Activated T-cell treated with anti-CD3 and anti-CD28 coated beads, Interleukin-2, amount 50 U/mL, for 24 hours (primary cell): ENCODE measurements around the gene ADCY2.

Experiments used
- DNase-seq: peaks from one replicate; pipeline ENCODE4 v3.0.0-alpha.2; 2020
- H3K27ac Mint-ChIP-seq: 2 replicates; pipeline ENCODE4 v1.8.0; 2020; ENCODE audit warnings: mild to moderate bottlenecking, mixed read lengths
- H3K27me3 Mint-ChIP-seq: 2 replicates; pipeline ENCODE4 v1.8.0; 2020; ENCODE audit warnings: mixed read lengths
- H3K36me3 Mint-ChIP-seq: 2 replicates; pipeline ENCODE4 v1.8.0; 2020; ENCODE audit warnings: low read depth, mixed read lengths
- H3K4me1 Mint-ChIP-seq: 2 replicates; pipeline ENCODE4 v1.8.0; 2020; ENCODE audit warnings: low read depth, mixed read lengths
- H3K4me3 Mint-ChIP-seq: 2 replicates; pipeline ENCODE4 v1.8.0; 2020; ENCODE audit warnings: mild to moderate bottlenecking, moderate library complexity, mixed read lengths
- H3K9me3 Mint-ChIP-seq: 2 replicates; pipeline ENCODE4 v1.8.0; 2020; ENCODE audit warnings: mixed read lengths

Gene ADCY2

GRCh38 chr5:7445831-7446230, 49.9 kb downstream of the ADCY2 start:
- no peak for DNase-seq
- no peaks in the 10 kb centered on the region for H3K36me3 Mint-ChIP-seq
- H3K4me3 Mint-ChIP-seq = no peak overlapping the region
- peaks cover 2% of the 10 kb centered on the region for H3K9me3 Mint-ChIP-seq
- H3K27ac Mint-ChIP-seq = no peak overlapping the region
- no peaks in the 10 kb centered on the region for H3K27me3 Mint-ChIP-seq
- no peaks in the 10 kb centered on the region for H3K4me1 Mint-ChIP-seq

- H3K4me3 Mint-ChIP-seq = no peak overlapping the region
These were observed 51.0 kb downstream of the ADCY2 start for GRCh38 chr5:7446913-7447312.

GRCh38 chr5:7453947-7454346, 58.0 kb downstream of the ADCY2 start:
- H3K27me3 Mint-ChIP-seq = no peaks in the 10 kb centered on the region
- no peak overlapping the region for H3K27ac Mint-ChIP-seq
- no peak for DNase-seq
- peaks cover 7% of the 10 kb centered on the region for H3K9me3 Mint-ChIP-seq
- no peaks in the 10 kb centered on the region for H3K36me3 Mint-ChIP-seq
- H3K4me1 Mint-ChIP-seq = no peaks in the 10 kb centered on the region
- no peak overlapping the region for H3K4me3 Mint-ChIP-seq

More at GRCh38 chr5:7446913-7447312, 51.0 kb downstream of the ADCY2 start:
- Mint-ChIP-seq H3K27ac (no peak overlapping the region), H3K36me3 (no peaks in the 10 kb centered on the region), H3K9me3 (no peaks in the 10 kb centered on the region), H3K27me3 (no peaks in the 10 kb centered on the region), H3K4me1 (no peaks in the 10 kb centered on the region)
- DNase-seq = no peak

- H3K36me3 Mint-ChIP-seq = no peaks in the 10 kb centered on the region
- no peak for DNase-seq
- no peaks in the 10 kb centered on the region for H3K27me3 Mint-ChIP-seq
- no peak overlapping the region for H3K4me3 Mint-ChIP-seq
- peaks cover 7% of the 10 kb centered on the region for H3K9me3 Mint-ChIP-seq
- H3K4me1 Mint-ChIP-seq = no peaks in the 10 kb centered on the region
- no peak overlapping the region for H3K27ac Mint-ChIP-seq
These were observed 60.3 kb downstream of the ADCY2 start for GRCh38 chr5:7456206-7456605.

- Mint-ChIP-seq H3K36me3 (no peaks in the 10 kb centered on the region), H3K4me3 (no peak overlapping the region), H3K27me3 (no peaks in the 10 kb centered on the region), H3K4me1 (no peaks in the 10 kb centered on the region), H3K9me3 (no peaks in the 10 kb centered on the region), H3K27ac (no peak overlapping the region)
- DNase-seq = no peak
These were observed 65.4 kb downstream of the ADCY2 start for GRCh38 chr5:7461371-7461770.

GRCh38 chr5:7462758-7463157, 66.8 kb downstream of the ADCY2 start:
- no peaks in the 10 kb centered on the region for H3K36me3 Mint-ChIP-seq
- no peaks in the 10 kb centered on the region for H3K4me1 Mint-ChIP-seq
- H3K27ac Mint-ChIP-seq = no peak overlapping the region

GRCh38 chr5:7464182-7464581, 68.2 kb downstream of the ADCY2 start:
- no peaks in the 10 kb centered on the region for H3K27me3 Mint-ChIP-seq
- H3K27ac Mint-ChIP-seq = no peak overlapping the region
- no peaks in the 10 kb centered on the region for H3K4me1 Mint-ChIP-seq
- H3K36me3 Mint-ChIP-seq = no peaks in the 10 kb centered on the region
- no peak overlapping the region for H3K4me3 Mint-ChIP-seq
- DNase-seq = no peak
- no peaks in the 10 kb centered on the region for H3K9me3 Mint-ChIP-seq

More at GRCh38 chr5:7462758-7463157, 66.8 kb downstream of the ADCY2 start:
- Mint-ChIP-seq H3K27me3 (no peaks in the 10 kb centered on the region), H3K9me3 (no peaks in the 10 kb centered on the region), H3K4me3 (no peak overlapping the region)
- DNase-seq = no peak

GRCh38 chr5:7467179-7467578, 71.2 kb downstream of the ADCY2 start:
- no peaks in the 10 kb centered on the region for H3K36me3 Mint-ChIP-seq
- H3K27me3 Mint-ChIP-seq = no peaks in the 10 kb centered on the region
- H3K4me3 Mint-ChIP-seq = no peak overlapping the region
- H3K4me1 Mint-ChIP-seq = no peaks in the 10 kb centered on the region
- no peak overlapping the region for H3K27ac Mint-ChIP-seq
- peaks cover 6% of the 10 kb centered on the region for H3K9me3 Mint-ChIP-seq
- DNase-seq = no peak

GRCh38 chr5:7468742-7469141, 72.8 kb downstream of the ADCY2 start:
- Mint-ChIP-seq H3K27ac (no peak overlapping the region), H3K27me3 (no peaks in the 10 kb centered on the region), H3K4me1 (no peaks in the 10 kb centered on the region), H3K36me3 (no peaks in the 10 kb centered on the region), H3K4me3 (no peak overlapping the region), H3K9me3 (peaks cover 6% of the 10 kb centered on the region)
- no peak for DNase-seq

GRCh38 chr5:7471710-7472109, 75.8 kb downstream of the ADCY2 start:
- H3K4me3 Mint-ChIP-seq = no peak overlapping the region
- no peak overlapping the region for H3K27ac Mint-ChIP-seq
- no peaks in the 10 kb centered on the region for H3K27me3 Mint-ChIP-seq
- DNase-seq = no peak
- peaks cover 6% of the 10 kb centered on the region for H3K9me3 Mint-ChIP-seq
- H3K36me3 Mint-ChIP-seq = no peaks in the 10 kb centered on the region
- no peaks in the 10 kb centered on the region for H3K4me1 Mint-ChIP-seq

GRCh38 chr5:7473115-7473514, 77.2 kb downstream of the ADCY2 start:
- peaks cover 6% of the 10 kb centered on the region for H3K9me3 Mint-ChIP-seq
- no peaks in the 10 kb centered on the region for H3K4me1 Mint-ChIP-seq
- H3K36me3 Mint-ChIP-seq = no peaks in the 10 kb centered on the region
- H3K27ac Mint-ChIP-seq = no peak overlapping the region
- no peaks in the 10 kb centered on the region for H3K27me3 Mint-ChIP-seq
- no peak overlapping the region for H3K4me3 Mint-ChIP-seq
- DNase-seq = no peak

GRCh38 chr5:7473668-7474215, 77.8 kb downstream of the ADCY2 start:
- peaks cover 6% of the 10 kb centered on the region for H3K9me3 Mint-ChIP-seq
- H3K27ac Mint-ChIP-seq = no peak overlapping the region
- H3K36me3 Mint-ChIP-seq = no peaks in the 10 kb centered on the region
- H3K27me3 Mint-ChIP-seq = no peaks in the 10 kb centered on the region
- no peak for DNase-seq
- no peak overlapping the region for H3K4me3 Mint-ChIP-seq
- no peaks in the 10 kb centered on the region for H3K4me1 Mint-ChIP-seq

- no peaks in the 10 kb centered on the region for H3K4me1 Mint-ChIP-seq
- H3K36me3 Mint-ChIP-seq = no peaks in the 10 kb centered on the region
- H3K27ac Mint-ChIP-seq = no peak overlapping the region
- no peaks in the 10 kb centered on the region for H3K27me3 Mint-ChIP-seq
- no peak for DNase-seq
- no peak overlapping the region for H3K4me3 Mint-ChIP-seq
- peaks cover 6% of the 10 kb centered on the region for H3K9me3 Mint-ChIP-seq
These were observed 79.0 kb downstream of the ADCY2 start for GRCh38 chr5:7474821-7475403.

GRCh38 chr5:7478459-7478858, 82.5 kb downstream of the ADCY2 start:
- DNase-seq = no peak
- Mint-ChIP-seq H3K27ac (no peak overlapping the region), H3K4me3 (no peak overlapping the region), H3K27me3 (no peaks in the 10 kb centered on the region), H3K4me1 (no peaks in the 10 kb centered on the region), H3K9me3 (peaks cover 2% of the 10 kb centered on the region), H3K36me3 (no peaks in the 10 kb centered on the region)

- H3K27me3 Mint-ChIP-seq = no peaks in the 10 kb centered on the region
- DNase-seq = no peak
- no peaks in the 10 kb centered on the region for H3K4me1 Mint-ChIP-seq
- no peak overlapping the region for H3K27ac Mint-ChIP-seq
- no peaks in the 10 kb centered on the region for H3K36me3 Mint-ChIP-seq
- peaks cover 16% of the 10 kb centered on the region for H3K9me3 Mint-ChIP-seq
- H3K4me3 Mint-ChIP-seq = no peak overlapping the region
These were observed 92.8 kb downstream of the ADCY2 start for GRCh38 chr5:7488734-7489133.

GRCh38 chr5:7492371-7492770, 96.4 kb downstream of the ADCY2 start:
- H3K4me1 Mint-ChIP-seq = no peaks in the 10 kb centered on the region
- H3K36me3 Mint-ChIP-seq = no peaks in the 10 kb centered on the region
- no peak for DNase-seq
- H3K4me3 Mint-ChIP-seq = no peak overlapping the region
- H3K9me3 Mint-ChIP-seq = peaks cover 16% of the 10 kb centered on the region
- H3K27me3 Mint-ChIP-seq = no peaks in the 10 kb centered on the region
- no peak overlapping the region for H3K27ac Mint-ChIP-seq
